ENCODE data around the gene KRT9. TPM values are rescaled to one million over a fixed set of nuclear protein-coding genes. Genes with fewer than 3 reads are reported as not detected.

The KRT9 gene
- total and polyA plus RNA-seq, 10 of the 15 experiments (the other 5 are each of a cell fraction or from before 2014, with no cell fraction given): not detected

GRCh38 chr17:41594363-41594915 is 22.6 kb upstream of the KRT9 start:
- in situ Hi-C loops (cut with MboI): no loop called here
- no peak for DNase-seq (ENCODE audit: low read depth, low spot score)
- no peak overlapping the region for H3K4me3 ChIP-seq
- H2AFZ ChIP-seq (ENCODE audit: control insufficient read depth, low read depth, low read length): no peak overlapping the region
- FAIRE-seq: peak; percentile 7
- no peak for ATAC-seq
- ChIA-PET SMC1A (ENCODE audit: uncharacterized antibody, unreplicated experiment) (interaction anchor here (2.0 kb wide), 1 partner anchor 54 kb away, joined by 7 read pairs; no protein-coding TSS in a partner anchor), RAD21 (ENCODE audit: unreplicated experiment) (interaction anchor here (0.9 kb wide), 1 partner anchor 54 kb away, joined by 5 read pairs; no protein-coding TSS in a partner anchor), CTCF (interaction anchor here (0.6 kb wide), 1 partner anchor 15 kb away, joined by 3 read pairs; no protein-coding TSS in a partner anchor), POLR2A (no interaction called here)
- H3K27me3 ChIP-seq (replicated peaks in 1 of 2; ENCODE audit: control insufficient read depth in 2 of 2, insufficient read depth in 2 of 2, low read length in 1 of 2): peaks cover 0 to 2% of the 10 kb centered on the region in 2 experiments; a peak in 2 of 4 replicates
- no peaks in the 10 kb centered on the region for H3K4me1 ChIP-seq (ENCODE audit: control insufficient read depth, insufficient read depth, low read length)
- WGBS (ENCODE audit: insufficient coverage, insufficient replicate concordance, low lambda C conversion rate, missing lambda C conversion rate): 0% methylated on average over 3 of the region's 3 CpGs
- H3K9ac ChIP-seq (ENCODE audit: control insufficient read depth, insufficient read depth, low read length): no peak overlapping the region
- no peak overlapping the region for H3K27ac ChIP-seq (ENCODE audit: control insufficient read depth, insufficient read depth)
- no peaks in the 10 kb centered on the region for H4K20me1 ChIP-seq (ENCODE audit: control insufficient read depth, insufficient read depth)
- no peaks in the 10 kb centered on the region for H3K36me3 ChIP-seq (ENCODE audit: control insufficient read depth in 2 of 2, insufficient read depth in 2 of 2, low read length in 1 of 2)
- no peaks in the 10 kb centered on the region for H3K9me3 ChIP-seq (replicated peaks; ENCODE audit: control insufficient read depth, insufficient read depth, low read length)
- intact Hi-C loops (cut with micrococcal nuclease; ENCODE audit: unreplicated experiment): loop anchor here (5.0 kb wide), 1 partner anchor 68 kb away; no protein-coding TSS in a partner anchor
- BruUV-seq (replicated peaks): no TSS peak
- no peak for TF ChIP-seq NKRF (conservative IDR thresholded peaks at IDR 0.05)
- TF ChIP-seq GABPA (IDR thresholded peaks at IDR 0.05; ENCODE audit: low read depth): no peak
- TF ChIP-seq TARDBP (IDR thresholded peaks at IDR 0.05; ENCODE audit: borderline replicate concordance): no peak
- no peak for TF ChIP-seq FOXM1 (IDR thresholded peaks at IDR 0.05; ENCODE audit: low read depth, low read length)
- H3K79me2 ChIP-seq (ENCODE audit: control insufficient read depth, insufficient read depth, low read length): no peaks in the 10 kb centered on the region
- no peak overlapping the region for H3K4me2 ChIP-seq (ENCODE audit: control insufficient read depth, insufficient read depth)
